ENCODE results near the gene MPV17.

The MPV17 gene

GRCh38 chr2:27294928-27295327, 28.0 kb downstream of the MPV17 start:
- H3K27ac ChIP-seq (ENCODE audit: low read depth, low read length, severe bottlenecking), result no peak overlapping the region
- no peak overlapping the region for H3K4me3 ChIP-seq (ENCODE audit: extremely low read depth, insufficient read depth, low read length, poor library complexity, severe bottlenecking)
- no peaks in the 10 kb centered on the region for H3K9me3 ChIP-seq (ENCODE audit: control insufficient read depth, low read length)
- 92 to 98% methylated on average over 7 to 8 of the region's 8 CpGs for WGBS, 2 experiments (ENCODE audit: insufficient coverage in 2 of 2)
- H3K36me3 ChIP-seq (ENCODE audit: control insufficient read depth, insufficient read depth, low read length), result no peaks in the 10 kb centered on the region
- peaks cover 9% of the 10 kb centered on the region for H3K4me1 ChIP-seq (ENCODE audit: control insufficient read depth, insufficient read depth, low read length, poor library complexity, severe bottlenecking)

GRCh38 chr2:27291865-27292264, 31.0 kb downstream of the MPV17 start:
- Histone ChIP-seq H3K4me1 (ENCODE audit: control insufficient read depth, insufficient read depth, low read length, poor library complexity, severe bottlenecking) (peaks cover 9% of the 10 kb centered on the region), H3K9me3 (ENCODE audit: control insufficient read depth, low read length) (no peaks in the 10 kb centered on the region), H3K27ac (ENCODE audit: low read depth, low read length, severe bottlenecking) (no peak overlapping the region), H3K36me3 (ENCODE audit: control insufficient read depth, insufficient read depth, low read length) (no peaks in the 10 kb centered on the region), H3K4me3 (ENCODE audit: extremely low read depth, insufficient read depth, low read length, poor library complexity, severe bottlenecking) (no peak overlapping the region)
- WGBS, 2 experiments (ENCODE audit: insufficient coverage in 2 of 2), result 36 to 39% methylated on average over 6 of the region's 6 CpGs

- H3K27ac ChIP-seq (ENCODE audit: low read depth, low read length, severe bottlenecking), result no peak overlapping the region
- no peak overlapping the region for H3K4me3 ChIP-seq (ENCODE audit: extremely low read depth, insufficient read depth, low read length, poor library complexity, severe bottlenecking)
- H3K36me3 ChIP-seq (ENCODE audit: control insufficient read depth, insufficient read depth, low read length), result no peaks in the 10 kb centered on the region
- H3K4me1 ChIP-seq (ENCODE audit: control insufficient read depth, insufficient read depth, low read length, poor library complexity, severe bottlenecking), result peaks cover 9% of the 10 kb centered on the region
- WGBS, 2 experiments (ENCODE audit: insufficient coverage in 2 of 2), result 76 to 100% methylated on average over 2 to 3 of the region's 5 CpGs
- H3K9me3 ChIP-seq (ENCODE audit: control insufficient read depth, low read length), result no peaks in the 10 kb centered on the region
Measured at GRCh38 chr2:27290549-27290948, 32.3 kb downstream of the MPV17 start.

GRCh38 chr2:27288610-27289009, 34.3 kb downstream of the MPV17 start:
- Histone ChIP-seq H3K9me3 (ENCODE audit: control insufficient read depth, low read length) (no peaks in the 10 kb centered on the region), H3K4me1 (ENCODE audit: control insufficient read depth, insufficient read depth, low read length, poor library complexity, severe bottlenecking) (peaks cover 8% of the 10 kb centered on the region), H3K36me3 (ENCODE audit: control insufficient read depth, insufficient read depth, low read length) (no peaks in the 10 kb centered on the region), H3K4me3 (ENCODE audit: extremely low read depth, insufficient read depth, low read length, poor library complexity, severe bottlenecking) (no peak overlapping the region), H3K27ac (ENCODE audit: low read depth, low read length, severe bottlenecking) (no peak overlapping the region)
- no CpG with 5 or more reads among the region's 3 CpGs for WGBS, 2 experiments (ENCODE audit: insufficient coverage in 2 of 2)

- H3K27ac ChIP-seq (ENCODE audit: low read depth, low read length, severe bottlenecking), result no peak overlapping the region
- H3K36me3 ChIP-seq (ENCODE audit: control insufficient read depth, insufficient read depth, low read length), result no peaks in the 10 kb centered on the region
- 79 to 86% methylated on average over 1 to 3 of the region's 6 CpGs for WGBS, 2 experiments (ENCODE audit: insufficient coverage in 2 of 2)
- H3K4me1 ChIP-seq (ENCODE audit: control insufficient read depth, insufficient read depth, low read length, poor library complexity, severe bottlenecking), result peaks cover 12% of the 10 kb centered on the region
- no peaks in the 10 kb centered on the region for H3K9me3 ChIP-seq (ENCODE audit: control insufficient read depth, low read length)
- H3K4me3 ChIP-seq (ENCODE audit: extremely low read depth, insufficient read depth, low read length, poor library complexity, severe bottlenecking), result no peak overlapping the region
Measured at GRCh38 chr2:27285481-27285880, 37.4 kb downstream of the MPV17 start.

- Histone ChIP-seq H3K9me3 (ENCODE audit: control insufficient read depth, low read length) (no peaks in the 10 kb centered on the region), H3K4me3 (ENCODE audit: extremely low read depth, insufficient read depth, low read length, poor library complexity, severe bottlenecking) (no peak overlapping the region), H3K36me3 (ENCODE audit: control insufficient read depth, insufficient read depth, low read length) (no peaks in the 10 kb centered on the region), H3K27ac (ENCODE audit: low read depth, low read length, severe bottlenecking) (no peak overlapping the region), H3K4me1 (ENCODE audit: control insufficient read depth, insufficient read depth, low read length, poor library complexity, severe bottlenecking) (peaks cover 12% of the 10 kb centered on the region)
- no CpG with 5 or more reads among the region's 1 CpG for WGBS, 2 experiments (ENCODE audit: insufficient coverage in 2 of 2)
Measured at GRCh38 chr2:27284996-27285395, 37.9 kb downstream of the MPV17 start.

GRCh38 chr2:27282892-27283291, 40.0 kb downstream of the MPV17 start:
- peaks cover 12% of the 10 kb centered on the region for H3K4me1 ChIP-seq (ENCODE audit: control insufficient read depth, insufficient read depth, low read length, poor library complexity, severe bottlenecking)
- no peaks in the 10 kb centered on the region for H3K9me3 ChIP-seq (ENCODE audit: control insufficient read depth, low read length)
- WGBS, 2 experiments (ENCODE audit: insufficient coverage in 2 of 2), result 11 to 39% methylated on average over 2 to 4 of the region's 5 CpGs
- no peak overlapping the region for H3K27ac ChIP-seq (ENCODE audit: low read depth, low read length, severe bottlenecking)
- no peak overlapping the region for H3K4me3 ChIP-seq (ENCODE audit: extremely low read depth, insufficient read depth, low read length, poor library complexity, severe bottlenecking)
- no peaks in the 10 kb centered on the region for H3K36me3 ChIP-seq (ENCODE audit: control insufficient read depth, insufficient read depth, low read length)

GRCh38 chr2:27281855-27282559, 40.9 kb downstream of the MPV17 start, which contains the start of gene TRIM54:
Gene TRIM54, plus strand, starts transcription at chr2:27282429. Its CDS starts 303 bp downstream, at chr2:27282732.
- WGBS, 2 experiments (ENCODE audit: insufficient coverage in 2 of 2), result 55 to 57% methylated on average over 4 of the region's 5 CpGs

GRCh38 chr2:27281442-27281841, 41.5 kb downstream of the MPV17 start:
- H3K27ac ChIP-seq (ENCODE audit: low read depth, low read length, severe bottlenecking), result no peak overlapping the region
- H3K4me3 ChIP-seq (ENCODE audit: extremely low read depth, insufficient read depth, low read length, poor library complexity, severe bottlenecking), result no peak overlapping the region
- H3K9me3 ChIP-seq (ENCODE audit: control insufficient read depth, low read length), result no peaks in the 10 kb centered on the region
- H3K4me1 ChIP-seq (ENCODE audit: control insufficient read depth, insufficient read depth, low read length, poor library complexity, severe bottlenecking), result peaks cover 12% of the 10 kb centered on the region
- no peaks in the 10 kb centered on the region for H3K36me3 ChIP-seq (ENCODE audit: control insufficient read depth, insufficient read depth, low read length)
- WGBS, 2 experiments (ENCODE audit: insufficient coverage in 2 of 2), result 95 to 100% methylated on average over 2 to 3 of the region's 3 CpGs

More at GRCh38 chr2:27281855-27282559, 40.9 kb downstream of the MPV17 start, which contains the start of gene TRIM54:
- H3K36me3 ChIP-seq (ENCODE audit: control insufficient read depth, insufficient read depth, low read length), result no peaks in the 10 kb centered on the region
- peaks cover 12% of the 10 kb centered on the region for H3K4me1 ChIP-seq (ENCODE audit: control insufficient read depth, insufficient read depth, low read length, poor library complexity, severe bottlenecking)
- H3K9me3 ChIP-seq (ENCODE audit: control insufficient read depth, low read length), result no peaks in the 10 kb centered on the region
- no peak within 1 kb of the TSS for H3K4me3 ChIP-seq (ENCODE audit: extremely low read depth, insufficient read depth, low read length, poor library complexity, severe bottlenecking)
- no peak within 1 kb of the TSS for H3K27ac ChIP-seq (ENCODE audit: low read depth, low read length, severe bottlenecking)

GRCh38 chr2:27280826-27281225, 42.1 kb downstream of the MPV17 start:
- Histone ChIP-seq H3K4me1 (ENCODE audit: control insufficient read depth, insufficient read depth, low read length, poor library complexity, severe bottlenecking) (peaks cover 12% of the 10 kb centered on the region), H3K36me3 (ENCODE audit: control insufficient read depth, insufficient read depth, low read length) (no peaks in the 10 kb centered on the region), H3K4me3 (ENCODE audit: extremely low read depth, insufficient read depth, low read length, poor library complexity, severe bottlenecking) (no peak overlapping the region), H3K27ac (ENCODE audit: low read depth, low read length, severe bottlenecking) (no peak overlapping the region), H3K9me3 (ENCODE audit: control insufficient read depth, low read length) (no peaks in the 10 kb centered on the region)
- WGBS, 2 experiments (ENCODE audit: insufficient coverage in 2 of 2), result 65 to 72% methylated on average over 2 to 3 of the region's 3 CpGs

GRCh38 chr2:27278010-27278409, 44.9 kb downstream of the MPV17 start:
- Histone ChIP-seq H3K9me3 (ENCODE audit: control insufficient read depth, low read length) (no peaks in the 10 kb centered on the region), H3K27ac (ENCODE audit: low read depth, low read length, severe bottlenecking) (no peak overlapping the region), H3K4me1 (ENCODE audit: control insufficient read depth, insufficient read depth, low read length, poor library complexity, severe bottlenecking) (peaks cover 12% of the 10 kb centered on the region), H3K36me3 (ENCODE audit: control insufficient read depth, insufficient read depth, low read length) (no peaks in the 10 kb centered on the region), H3K4me3 (ENCODE audit: extremely low read depth, insufficient read depth, low read length, poor library complexity, severe bottlenecking) (no peak overlapping the region)
- WGBS, 2 experiments (ENCODE audit: insufficient coverage in 2 of 2), result 100% methylated on average over 1 of the region's 1 CpG; no CpG with 5 or more reads in 1 of the 2 experiments
